Lower leg skin (tissue), 3 donors: ENCODE results near the gene SHISA2.

Source experiments
- POLR2A ChIP-seq, 2 donors: fragments of 450-650 bp; IDR thresholded peaks; one replicate each; pipeline ENCODE4 v1.6.1; 2016 to 2017; ENCODE audit warnings: antibody characterized with exemption in 2 of 2, mild to moderate bottlenecking in 1 of 2, moderate library complexity in 1 of 2
- TF ChIP-seq, protein P1 (sequence below), 3 donors: fragments of 450-650 bp; IDR thresholded peaks; one replicate each; pipeline ENCODE4 v1.5.1; 2016; ENCODE audit warnings: antibody characterized with exemption in 3 of 3, mild to moderate bottlenecking in 3 of 3, moderate library complexity in 2 of 3

DNA sequence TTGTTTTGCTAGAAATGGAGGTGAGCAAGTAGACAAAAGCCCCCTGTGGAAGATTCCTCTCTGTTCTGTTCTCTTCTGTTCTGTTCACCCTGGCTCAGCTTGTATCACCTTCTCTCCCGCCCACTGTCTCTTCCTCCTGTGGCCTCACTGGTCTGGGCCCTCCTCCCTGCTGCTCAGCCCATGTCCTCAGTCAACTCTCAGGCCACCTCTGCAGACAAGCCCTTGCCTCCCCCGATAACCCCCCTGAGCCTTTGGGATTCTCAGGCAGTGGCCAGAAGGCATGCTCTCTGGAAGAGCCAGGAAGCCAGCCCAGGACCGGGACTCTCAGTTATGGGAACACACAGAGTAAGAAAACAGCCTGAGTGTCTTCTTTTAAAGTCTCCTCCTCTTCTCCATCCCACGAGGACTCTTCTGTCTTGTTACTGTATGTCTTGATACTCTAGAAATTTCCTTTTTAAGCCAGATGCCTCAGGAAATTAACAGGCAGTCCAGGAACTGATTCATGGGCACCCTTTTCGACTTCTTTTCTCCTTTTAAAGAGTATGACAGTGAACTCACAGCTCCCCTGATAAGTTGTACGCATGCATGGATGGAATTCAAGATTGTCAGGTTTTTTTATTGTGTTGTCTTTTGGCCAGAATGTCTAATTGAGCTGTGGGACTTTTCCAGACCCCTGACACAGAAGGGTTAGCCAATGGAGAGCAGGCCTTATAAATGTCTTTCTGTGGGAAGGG is 33.7 kb downstream of the SHISA2 start:
- TF ChIP-seq POLR2A (IDR thresholded peaks at IDR 0.05), result no peak
- TF ChIP-seq, protein P1, sequence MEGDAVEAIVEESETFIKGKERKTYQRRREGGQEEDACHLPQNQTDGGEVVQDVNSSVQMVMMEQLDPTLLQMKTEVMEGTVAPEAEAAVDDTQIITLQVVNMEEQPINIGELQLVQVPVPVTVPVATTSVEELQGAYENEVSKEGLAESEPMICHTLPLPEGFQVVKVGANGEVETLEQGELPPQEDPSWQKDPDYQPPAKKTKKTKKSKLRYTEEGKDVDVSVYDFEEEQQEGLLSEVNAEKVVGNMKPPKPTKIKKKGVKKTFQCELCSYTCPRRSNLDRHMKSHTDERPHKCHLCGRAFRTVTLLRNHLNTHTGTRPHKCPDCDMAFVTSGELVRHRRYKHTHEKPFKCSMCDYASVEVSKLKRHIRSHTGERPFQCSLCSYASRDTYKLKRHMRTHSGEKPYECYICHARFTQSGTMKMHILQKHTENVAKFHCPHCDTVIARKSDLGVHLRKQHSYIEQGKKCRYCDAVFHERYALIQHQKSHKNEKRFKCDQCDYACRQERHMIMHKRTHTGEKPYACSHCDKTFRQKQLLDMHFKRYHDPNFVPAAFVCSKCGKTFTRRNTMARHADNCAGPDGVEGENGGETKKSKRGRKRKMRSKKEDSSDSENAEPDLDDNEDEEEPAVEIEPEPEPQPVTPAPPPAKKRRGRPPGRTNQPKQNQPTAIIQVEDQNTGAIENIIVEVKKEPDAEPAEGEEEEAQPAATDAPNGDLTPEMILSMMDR (IDR thresholded peaks at IDR 0.05), result no peak
